ENCODE measurements around the gene CADM1. TPM values are rescaled to one million over a fixed set of nuclear protein-coding genes. Genes with fewer than 3 reads are reported as not detected.

CADM1 gene
- total and polyA plus RNA-seq, 10 donors, result 1.4 to 18.8 (median 10.4) TPM

DNA sequence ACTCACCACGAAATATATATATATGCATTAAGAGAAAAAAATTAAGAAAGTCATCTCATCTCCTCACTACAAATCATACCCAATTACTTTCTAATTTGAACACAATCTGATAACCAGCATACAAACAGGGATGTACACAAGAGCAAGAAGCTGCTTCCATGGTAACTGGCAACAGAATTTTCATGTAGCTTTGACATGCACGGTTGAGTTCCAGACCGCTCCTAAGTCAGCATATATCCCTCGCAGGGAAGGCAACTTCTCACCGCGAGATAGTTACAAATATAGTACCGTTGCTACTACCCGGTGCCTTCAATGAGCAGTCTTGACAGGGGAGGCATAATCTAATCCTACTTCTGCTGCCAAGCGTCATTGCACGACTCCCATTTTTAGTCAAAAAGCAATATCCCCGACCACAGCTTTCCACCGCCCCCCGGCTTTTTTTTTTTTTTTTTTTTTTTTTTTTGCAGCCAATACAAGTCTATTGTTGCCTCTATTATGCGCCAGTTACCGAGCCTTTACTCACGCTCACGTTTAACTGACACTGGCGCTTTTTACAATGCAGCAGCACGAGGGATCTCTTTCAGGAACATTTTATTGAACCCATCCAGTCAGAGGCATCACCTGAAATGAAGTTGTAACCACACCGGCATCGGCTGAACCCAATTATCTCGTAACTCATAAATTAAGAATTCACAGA is 2.2 kb downstream of the CADM1 start:
- no peaks in the 10 kb centered on the region for H3K9me3 ChIP-seq
- peaks cover 0 to 45% (median 22%) of the 10 kb centered on the region in 6 donors for H3K4me1 ChIP-seq
- no peak overlapping the region for H3K27ac ChIP-seq
- WGBS, 5 donors, result 7 to 12% (median 10%) methylated on average over 22 of the region's 22 CpGs
- H3K4me3 ChIP-seq, result peak overlapping the region in 7 of 8 donors; percentile 47 to 70 (median 50)
- TF ChIP-seq, protein P1, sequence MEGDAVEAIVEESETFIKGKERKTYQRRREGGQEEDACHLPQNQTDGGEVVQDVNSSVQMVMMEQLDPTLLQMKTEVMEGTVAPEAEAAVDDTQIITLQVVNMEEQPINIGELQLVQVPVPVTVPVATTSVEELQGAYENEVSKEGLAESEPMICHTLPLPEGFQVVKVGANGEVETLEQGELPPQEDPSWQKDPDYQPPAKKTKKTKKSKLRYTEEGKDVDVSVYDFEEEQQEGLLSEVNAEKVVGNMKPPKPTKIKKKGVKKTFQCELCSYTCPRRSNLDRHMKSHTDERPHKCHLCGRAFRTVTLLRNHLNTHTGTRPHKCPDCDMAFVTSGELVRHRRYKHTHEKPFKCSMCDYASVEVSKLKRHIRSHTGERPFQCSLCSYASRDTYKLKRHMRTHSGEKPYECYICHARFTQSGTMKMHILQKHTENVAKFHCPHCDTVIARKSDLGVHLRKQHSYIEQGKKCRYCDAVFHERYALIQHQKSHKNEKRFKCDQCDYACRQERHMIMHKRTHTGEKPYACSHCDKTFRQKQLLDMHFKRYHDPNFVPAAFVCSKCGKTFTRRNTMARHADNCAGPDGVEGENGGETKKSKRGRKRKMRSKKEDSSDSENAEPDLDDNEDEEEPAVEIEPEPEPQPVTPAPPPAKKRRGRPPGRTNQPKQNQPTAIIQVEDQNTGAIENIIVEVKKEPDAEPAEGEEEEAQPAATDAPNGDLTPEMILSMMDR (IDR thresholded peaks at IDR 0.05 in 8 of 11, conservative IDR thresholded peaks at IDR 0.05 in 3 of 11), result no peak
- TF ChIP-seq POLR2A (IDR thresholded peaks at IDR 0.05) (no peak), POLR2AphosphoS5 (IDR thresholded peaks at IDR 0.05) (no peak)
- H3K36me3 ChIP-seq, result no peaks in the 10 kb centered on the region
- H3K27me3 ChIP-seq (replicated peaks in 1 of 7), result peaks cover 0 to 96% (median 48%) of the 10 kb centered on the region in 7 donors
- DNase-seq, result no peak
- intact Hi-C loops (cut with DNase I; ENCODE audit: low total_unique reads), result loop anchor here (10.0 kb wide), 1 partner anchor 167 kb away; no protein-coding TSS in a partner anchor

DNA sequence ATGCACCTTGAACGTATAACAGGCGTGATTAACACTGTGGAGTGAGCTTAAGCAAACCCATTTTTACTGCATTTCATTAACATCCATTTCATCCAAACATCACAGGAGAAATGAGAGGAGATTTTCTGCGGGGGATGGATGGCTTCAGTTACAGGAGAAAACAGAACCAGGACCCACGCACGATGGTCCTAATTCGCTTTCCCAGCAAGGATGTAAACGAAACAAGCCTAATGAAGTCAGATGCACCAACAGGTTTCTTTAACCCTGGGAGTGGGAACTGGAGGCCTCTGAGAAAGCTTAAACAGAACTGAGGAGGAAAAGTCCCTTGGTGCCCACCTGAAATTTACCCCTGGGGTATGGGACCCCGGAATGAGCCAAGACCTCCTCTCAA is 2.7 kb downstream of the CADM1 start:
- no peak for TF ChIP-seq POLR2A (IDR thresholded peaks at IDR 0.05)
- no peak for TF ChIP-seq POLR2AphosphoS5 (IDR thresholded peaks at IDR 0.05)
- TF ChIP-seq, protein P1 (IDR thresholded peaks at IDR 0.05 in 8 of 11, conservative IDR thresholded peaks at IDR 0.05 in 3 of 11), result no peak
- no peaks in the 10 kb centered on the region for H3K36me3 ChIP-seq
- no peak for DNase-seq
- H3K27ac ChIP-seq, result no peak overlapping the region
- no peak overlapping the region for H3K4me3 ChIP-seq
- H3K4me1 ChIP-seq, result peaks cover 0 to 45% (median 22%) of the 10 kb centered on the region in 6 donors
- intact Hi-C loops (cut with DNase I; ENCODE audit: low total_unique reads), result loop anchor here (10.0 kb wide), 1 partner anchor 167 kb away; no protein-coding TSS in a partner anchor
- H3K27me3 ChIP-seq (replicated peaks in 1 of 7), result peaks cover 0 to 91% (median 48%) of the 10 kb centered on the region in 7 donors
- 37 to 70% (median 44%) methylated on average over 8 of the region's 8 CpGs for whole genome bisulfite sequencing, 5 donors
- no peaks in the 10 kb centered on the region for H3K9me3 ChIP-seq

DNA sequence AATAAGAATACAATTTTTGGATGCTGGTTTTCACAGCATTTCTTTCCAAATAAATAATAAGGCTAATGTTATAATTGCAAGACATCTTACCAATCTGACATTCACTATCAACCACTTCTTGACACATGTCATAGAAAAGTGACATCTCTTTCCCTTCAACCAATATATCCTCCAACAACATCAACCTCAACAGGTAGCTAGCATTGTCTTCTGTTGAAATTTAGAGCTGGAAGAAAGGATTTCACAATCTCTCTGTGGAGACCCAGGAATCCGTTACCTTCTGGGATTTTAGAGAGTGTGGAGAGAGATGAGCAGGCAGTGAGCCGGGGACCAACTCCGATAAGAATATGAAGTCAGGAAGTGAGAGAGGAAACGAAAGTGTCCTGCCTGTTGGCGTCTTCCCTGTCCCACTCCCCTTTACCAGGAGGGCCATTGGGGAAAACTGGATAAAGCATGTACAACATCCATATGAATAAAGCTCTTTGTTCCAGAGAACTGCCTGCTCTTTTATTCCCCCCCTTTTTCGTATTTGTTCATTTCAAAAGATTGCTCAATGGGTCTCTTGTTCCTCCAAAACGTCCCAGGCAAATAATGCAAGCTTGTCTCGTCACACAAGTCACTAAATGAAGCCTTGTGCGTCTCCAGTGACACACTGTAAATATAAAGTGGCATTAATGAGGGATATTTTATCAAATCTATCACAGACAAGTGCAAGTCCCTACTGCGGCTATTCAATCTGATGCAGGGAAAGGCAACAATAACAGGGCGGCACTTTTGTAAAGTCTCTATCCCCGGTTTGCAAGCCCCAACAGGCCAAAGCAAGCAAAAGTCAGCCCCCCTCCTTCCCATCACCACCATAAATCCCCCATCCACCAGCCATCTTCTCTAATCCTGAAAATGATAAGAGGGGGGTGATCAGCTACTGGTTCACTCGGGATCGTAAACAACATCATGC is 3.4 kb downstream of the CADM1 start:
- DNase-seq, result no peak
- TF ChIP-seq POLR2A (IDR thresholded peaks at IDR 0.05) (no peak), POLR2AphosphoS5 (IDR thresholded peaks at IDR 0.05) (no peak)
- TF ChIP-seq, protein P1 (IDR thresholded peaks at IDR 0.05 in 8 of 11, conservative IDR thresholded peaks at IDR 0.05 in 3 of 11), result no peak
- intact Hi-C loops (cut with DNase I; ENCODE audit: low total_unique reads), result loop anchor here (10.0 kb wide), 1 partner anchor 166 kb away; no protein-coding TSS in a partner anchor
- no peaks in the 10 kb centered on the region for H3K9me3 ChIP-seq
- H3K36me3 ChIP-seq, result no peaks in the 10 kb centered on the region
- H3K4me1 ChIP-seq, result peaks cover 0 to 45% (median 22%) of the 10 kb centered on the region in 6 donors
- H3K4me3 ChIP-seq, result no peak overlapping the region
- H3K27me3 ChIP-seq (replicated peaks in 1 of 7), result peaks cover 0 to 88% (median 48%) of the 10 kb centered on the region in 7 donors
- H3K27ac ChIP-seq, result no peak overlapping the region
- 31 to 55% (median 36%) methylated on average over 14 of the region's 14 CpGs for WGBS, 5 donors
